ENCODE data around the gene WDR12. TPM values are rescaled to one million over a fixed set of nuclear protein-coding genes. Genes with fewer than 3 reads are reported as not detected.
A peak's percentile ranks its signal among the peaks of the same experiment; 100 is the strongest.
"Not testable (repeated sequence)": the region's sequence is repeated elsewhere in the genome, so short reads cannot be mapped to it uniquely, and the experiment has no call there.

The WDR12 gene
- total RNA-seq, 1 experiment from 2014 or later: 60.5 TPM

GRCh38 chr2:202933139-202933510, 21.7 kb upstream of the WDR12 start:
- Histone ChIP-seq H4K20me1 (ENCODE audit: low read length) (no peaks in the 10 kb centered on the region), H3K4me2 (ENCODE audit: low read length) (no peak overlapping the region), H2AFZ (ENCODE audit: low read length) (no peak overlapping the region), H3K9ac (ENCODE audit: low read length) (no peak overlapping the region), H3K4me1 (ENCODE audit: insufficient read depth, low read length) (peaks cover 20% of the 10 kb centered on the region), H3K27me3 (ENCODE audit: low read length) (no peaks in the 10 kb centered on the region), H3K4me3 (ENCODE audit: low read length) (no peak overlapping the region), H3K79me2 (ENCODE audit: low read length) (no peaks in the 10 kb centered on the region), H3F3A (ENCODE audit: low read length, unreplicated experiment) (no peaks in the 10 kb centered on the region), H3K27ac (ENCODE audit: low read length) (peak overlapping the region; percentile 15; the same call in 1 of the 2 replicates), H3K9me2 (replicated peaks; ENCODE audit: low read length) (no peaks in the 10 kb centered on the region), H3K36me3 (ENCODE audit: low read depth, low read length) (no peaks in the 10 kb centered on the region), H3K9me3 (ENCODE audit: low read length) (no peaks in the 10 kb centered on the region)
- intact Hi-C loops (cut with micrococcal nuclease): no loop called here
- ChIA-PET POLR2A (ENCODE audit: unreplicated experiment) (interaction anchor here (0.6 kb wide), 1 partner anchor 85 kb away, joined by 7 read pairs; no protein-coding TSS in a partner anchor), CTCF (no interaction called here)
- no TSS peak for BruUV-seq (replicated peaks)
- TF ChIP-seq EZH2phosphoT487 (IDR thresholded peaks at IDR 0.05; ENCODE audit: borderline replicate concordance, low read length) (no peak), EZH2 (IDR thresholded peaks at IDR 0.05; ENCODE audit: low read length, unreplicated experiment) (no peak), CTCF (conservative IDR thresholded peaks at IDR 0.05; ENCODE audit: low read depth, low read length) (no peak)
- DNase-seq (no peak), ATAC-seq (peak; percentile 11)

GRCh38 chr2:202932425-202933138, 21.1 kb upstream of the WDR12 start:
- H3F3A ChIP-seq (ENCODE audit: low read length, unreplicated experiment): no peaks in the 10 kb centered on the region
- H3K4me3 ChIP-seq (ENCODE audit: low read length): no peak overlapping the region
- H3K27ac ChIP-seq (ENCODE audit: low read length): no peak overlapping the region
- peaks cover 20% of the 10 kb centered on the region for H3K4me1 ChIP-seq (ENCODE audit: insufficient read depth, low read length)
- H3K27me3 ChIP-seq (ENCODE audit: low read length): no peaks in the 10 kb centered on the region
- POLR2A ChIA-PET (ENCODE audit: unreplicated experiment): interaction anchor here (0.6 kb wide), 1 partner anchor 86 kb away, joined by 7 read pairs; no protein-coding TSS in a partner anchor
- ATAC-seq (peak; percentile 49), DNase-seq (peak; percentile 55)
- H3K36me3 ChIP-seq (ENCODE audit: low read depth, low read length): no peaks in the 10 kb centered on the region
- H3K9ac ChIP-seq (ENCODE audit: low read length): no peak overlapping the region
- H3K4me2 ChIP-seq (ENCODE audit: low read length): no peak overlapping the region
- BruUV-seq (replicated peaks): no TSS peak
- CTCF ChIA-PET: no interaction called here
- intact Hi-C loops (cut with micrococcal nuclease): no loop called here
- no peaks in the 10 kb centered on the region for H3K9me3 ChIP-seq (ENCODE audit: low read length)
- no peaks in the 10 kb centered on the region for H3K9me2 ChIP-seq (replicated peaks; ENCODE audit: low read length)
- H3K79me2 ChIP-seq (ENCODE audit: low read length): no peaks in the 10 kb centered on the region
- no peaks in the 10 kb centered on the region for H4K20me1 ChIP-seq (ENCODE audit: low read length)
- TF ChIP-seq EZH2 (IDR thresholded peaks at IDR 0.05; ENCODE audit: low read length, unreplicated experiment): no peak
- no peak for TF ChIP-seq EZH2phosphoT487 (IDR thresholded peaks at IDR 0.05; ENCODE audit: borderline replicate concordance, low read length)
- TF ChIP-seq CTCF (conservative IDR thresholded peaks at IDR 0.05; ENCODE audit: low read depth, low read length): no peak
- no peak overlapping the region for H2AFZ ChIP-seq (ENCODE audit: low read length)

- CTCF ChIA-PET: interaction anchor here (0.6 kb wide), 1 partner anchor 331 kb away, joined by 3 read pairs; no protein-coding TSS in a partner anchor
- no peak overlapping the region for H3K4me3 ChIP-seq (ENCODE audit: low read length)
- H3K27me3 ChIP-seq (ENCODE audit: low read length): no peaks in the 10 kb centered on the region
- intact Hi-C loops (cut with micrococcal nuclease): no loop called here
- no peak overlapping the region for H2AFZ ChIP-seq (ENCODE audit: low read length)
- H3K9me2 ChIP-seq (replicated peaks; ENCODE audit: low read length): no peaks in the 10 kb centered on the region
- DNase-seq (peak; percentile 39), ATAC-seq (peak; percentile 97)
- no TSS peak for BruUV-seq (replicated peaks)
- no peaks in the 10 kb centered on the region for H3K9me3 ChIP-seq (ENCODE audit: low read length)
- no peak overlapping the region for H3K4me2 ChIP-seq (ENCODE audit: low read length)
- no peaks in the 10 kb centered on the region for H4K20me1 ChIP-seq (ENCODE audit: low read length)
- H3F3A ChIP-seq (ENCODE audit: low read length, unreplicated experiment): no peaks in the 10 kb centered on the region
- no peak for TF ChIP-seq EZH2phosphoT487 (IDR thresholded peaks at IDR 0.05; ENCODE audit: borderline replicate concordance, low read length)
- TF ChIP-seq CTCF (conservative IDR thresholded peaks at IDR 0.05; ENCODE audit: low read depth, low read length): no peak
- no peak for TF ChIP-seq EZH2 (IDR thresholded peaks at IDR 0.05; ENCODE audit: low read length, unreplicated experiment)
- no peak overlapping the region for H3K27ac ChIP-seq (ENCODE audit: low read length)
- no peak overlapping the region for H3K9ac ChIP-seq (ENCODE audit: low read length)
- no peaks in the 10 kb centered on the region for H3K79me2 ChIP-seq (ENCODE audit: low read length)
- H3K36me3 ChIP-seq (ENCODE audit: low read depth, low read length): peaks cover under 1% of the 10 kb centered on the region; the same call in 1 of the 2 replicates
- no peaks in the 10 kb centered on the region; the same call in 1 of the 2 replicates for H3K4me1 ChIP-seq (ENCODE audit: insufficient read depth, low read length)
- POLR2A ChIA-PET (ENCODE audit: unreplicated experiment): no interaction called here
Observed at GRCh38 chr2:202918860-202919259, 7.4 kb upstream of the WDR12 start.

GRCh38 chr2:202912342-202913201, 1.1 kb upstream of the WDR12 start:
- Histone ChIP-seq H3K4me3 (ENCODE audit: low read length) (peak overlapping the region; percentile 89), H3K4me2 (ENCODE audit: low read length) (peak overlapping the region; percentile 92), H2AFZ (ENCODE audit: low read length) (peak overlapping the region; percentile 94), H3K4me1 (ENCODE audit: insufficient read depth, low read length) (peaks cover 12% of the 10 kb centered on the region; the same call in 1 of the 2 replicates), H3K9ac (ENCODE audit: low read length) (peak overlapping the region; percentile 88), H3K27ac (ENCODE audit: low read length) (peak overlapping the region; percentile 75), H3K79me2 (ENCODE audit: low read length) (peaks cover 39% of the 10 kb centered on the region)
- H3F3A ChIP-seq (ENCODE audit: low read length, unreplicated experiment); H4K20me1 ChIP-seq (ENCODE audit: low read length); H3K36me3 ChIP-seq (ENCODE audit: low read depth, low read length); H3K9me2 ChIP-seq (replicated peaks; ENCODE audit: low read length); H3K9me3 ChIP-seq (ENCODE audit: low read length); CTCF ChIA-PET; H3K27me3 ChIP-seq (ENCODE audit: low read length); POLR2A ChIA-PET (ENCODE audit: unreplicated experiment): not testable (repeated sequence)
- DNase-seq: peak; percentile 11
- BruUV-seq (replicated peaks): TSS peak; percentile 68
- peak; percentile 67 for ATAC-seq
- intact Hi-C loops (cut with micrococcal nuclease): loop anchor here (1.0 kb wide), 1 partner anchor 102 kb away; the partner anchor contains the start of gene NBEAL1

All from PC-3 (cell line).